H1 (cell line): Measurements from ENCODE around the gene PRPF18. TPM values are rescaled to one million over a fixed set of nuclear protein-coding genes. Genes with fewer than 3 reads are reported as not detected.

ENCODE experiments used
- CTCF ChIA-PET: fragments of 300-600 bp; sonication (Branson Sonifier 250); formaldehyde crosslinking; loops from one replicate; lab custom pipeline; 2021; ENCODE audit not compliant: partially characterized antibody; lab: Charles Lee
- POLR2A ChIA-PET: fragments of 300-600 bp; sonication (Branson Sonifier 250); formaldehyde crosslinking; loops from one replicate; lab custom pipeline; 2021; ENCODE audit warnings: inconsistent platforms; ENCODE audit not compliant: partially characterized antibody; lab: Charles Lee
- DNase-seq, 2 experiments: peaks; one replicate each; pipeline versions ENCODE4 v3.0.0 to v3.0.0-alpha.2; 2010 to 2022; ENCODE audit warnings: low spot score in 2 of 2, low read depth in 1 of 2, mixed read lengths in 1 of 2
- FAIRE-seq: peaks from 2 replicates; lab custom pipeline; 2011; peaks lifted over from hg19 to GRCh38; lab: Jason Lieb, UNC
- H2AFZ ChIP-seq: 2 replicates; pipeline ENCODE4 v1.8.1; 2012; ENCODE audit warnings: low read length, inconsistent platforms
- H2AK5ac ChIP-seq: 2 replicates; pipeline ENCODE4 v1.6.1; 2013; ENCODE audit warnings: low read depth, low read length
- H2BK120ac ChIP-seq: replicated peaks from 2 replicates; pipeline ENCODE3; 2013; ENCODE audit warnings: low read depth, low read length, inconsistent platforms
- H2BK12ac ChIP-seq: 2 replicates; pipeline ENCODE4 v1.6.1; 2013; ENCODE audit warnings: low read depth, low read length
- H2BK15ac ChIP-seq: 2 replicates; pipeline ENCODE4 v1.6.1; 2013; ENCODE audit warnings: low read length
- H2BK20ac ChIP-seq: 2 replicates; pipeline ENCODE4 v1.6.1; 2013; ENCODE audit warnings: low read length
- H2BK5ac ChIP-seq: 2 replicates; pipeline ENCODE4 v1.6.1; 2013; ENCODE audit warnings: low read depth, low read length
- H3K14ac ChIP-seq: 2 replicates; pipeline ENCODE4 v1.6.1; 2013; ENCODE audit warnings: inconsistent platforms; ENCODE audit not compliant: insufficient read length
- H3K18ac ChIP-seq: 2 replicates; pipeline ENCODE4 v1.6.1; 2013; ENCODE audit warnings: low read length; ENCODE audit errors: extremely low read depth
- H3K23ac ChIP-seq: 2 replicates; pipeline ENCODE4 v1.6.1; 2013; ENCODE audit warnings: inconsistent platforms; ENCODE audit not compliant: insufficient read length
- H3K23me2 ChIP-seq: 2 replicates; pipeline ENCODE4 v1.6.1; 2013; ENCODE audit warnings: low read depth, low read length
- H3K27ac ChIP-seq: 2 replicates; pipeline ENCODE4 v1.6.1; 2011; ENCODE audit warnings: low read depth, low read length, inconsistent platforms
- H3K27me3 ChIP-seq, 4 experiments: replicated peaks in 1 of 4; 1 replicate in 1 of 4; 2 replicates in 3 of 4; pipeline versions ENCODE4 v1.6.1 to v1.8.1; 2011 to 2013; ENCODE audit warnings: low read length in 3 of 4, mild to moderate bottlenecking in 3 of 4, inconsistent platforms in 2 of 4, mixed read lengths in 2 of 4, moderate library complexity in 1 of 4; ENCODE audit not compliant: control insufficient read depth in 3 of 4, insufficient read depth in 3 of 4; ENCODE audit errors: extremely low read depth in 1 of 4
- H3K36me3 ChIP-seq, 4 experiments: 2 replicates each; pipeline versions ENCODE4 v1.6.1 to v1.8.1; 2011 to 2013; ENCODE audit warnings: mild to moderate bottlenecking in 4 of 4, low read length in 3 of 4, moderate library complexity in 2 of 4, control low read depth in 1 of 4, inconsistent platforms in 1 of 4; ENCODE audit not compliant: insufficient read depth in 4 of 4, control insufficient read depth in 2 of 4
- H3K4ac ChIP-seq: replicated peaks from 2 replicates; pipeline ENCODE3; 2013; ENCODE audit warnings: low read length, low read depth, mixed read lengths, inconsistent platforms; ENCODE audit not compliant: insufficient read length
- H3K4me1 ChIP-seq, 4 experiments: replicated peaks in 1 of 4; 1 replicate in 1 of 4; 2 replicates in 3 of 4; pipeline versions ENCODE4 v1.6.1 to v1.8.1; 2011 to 2013; ENCODE audit warnings: low read length in 3 of 4, inconsistent platforms in 2 of 4, mixed read lengths in 1 of 4; ENCODE audit not compliant: insufficient read depth in 4 of 4, control insufficient read depth in 3 of 4
- H3K4me2 ChIP-seq, 2 experiments: 2 replicates each; pipeline versions ENCODE4 v1.6.1 to v1.8.1; 2011 to 2013; ENCODE audit warnings: low read depth in 2 of 2, low read length in 2 of 2, control low read depth in 1 of 2, inconsistent platforms in 1 of 2, mild to moderate bottlenecking in 1 of 2; ENCODE audit not compliant: insufficient read depth in 1 of 2
- H3K4me3 ChIP-seq, 4 experiments: fragments of 200-600, 300-600 bp in 1 of 4; sonication (generic), shearing (Covaris generic), sonication (Bioruptor Twin) in 1 of 4; 2 replicates each; pipeline versions ENCODE4 v1.5.1 to v1.8.1; 2011 to 2016; ENCODE audit warnings: low read length in 4 of 4, low read depth in 3 of 4, control low read depth in 2 of 4, inconsistent platforms in 2 of 4, mild to moderate bottlenecking in 2 of 4, mixed read lengths in 1 of 4, moderate library complexity in 1 of 4; ENCODE audit not compliant: insufficient read depth in 2 of 4; ENCODE audit errors: extremely low read depth in 1 of 4
- H3K56ac ChIP-seq: replicated peaks from 2 replicates; pipeline ENCODE3; 2013; ENCODE audit warnings: low read depth, mild to moderate bottlenecking, mixed read lengths, low read length, inconsistent platforms; ENCODE audit not compliant: insufficient read length
- H3K79me1 ChIP-seq: 2 replicates; pipeline ENCODE4 v1.6.1; 2013; ENCODE audit warnings: low read depth, low read length, control low read depth
- H3K79me2 ChIP-seq, 2 experiments: 2 replicates each; pipeline versions ENCODE4 v1.6.1 to v1.8.1; 2012 to 2013; ENCODE audit warnings: low read length in 2 of 2, mild to moderate bottlenecking in 2 of 2, inconsistent platforms in 1 of 2; ENCODE audit not compliant: insufficient read depth in 2 of 2, control insufficient read depth in 1 of 2
- H3K9ac ChIP-seq, 4 experiments: replicated peaks in 1 of 4; 1 replicate in 1 of 4; 2 replicates in 3 of 4; pipeline versions ENCODE4 v1.6.1 to v1.8.1; 2011 to 2013; ENCODE audit warnings: low read depth in 3 of 4, low read length in 3 of 4, control low read depth in 2 of 4, mild to moderate bottlenecking in 2 of 4, moderate library complexity in 2 of 4, inconsistent platforms in 1 of 4; ENCODE audit errors: extremely low read depth in 1 of 4
- H3K9me3 ChIP-seq, 2 experiments: 2 replicates each; pipeline versions ENCODE4 v1.6.1 to v1.8.1; 2012 to 2013; ENCODE audit warnings: mild to moderate bottlenecking in 2 of 2, moderate library complexity in 2 of 2, control low read depth in 1 of 2, inconsistent platforms in 1 of 2, low read depth in 1 of 2, low read length in 1 of 2, mixed read lengths in 1 of 2; ENCODE audit not compliant: insufficient read depth in 2 of 2
- H4K20me1 ChIP-seq, 2 experiments: replicated peaks in 1 of 2; 2 replicates each; pipeline versions ENCODE3 to v1.8.1; 2011 to 2013; ENCODE audit warnings: inconsistent platforms in 2 of 2, low read length in 2 of 2, mild to moderate bottlenecking in 1 of 2; ENCODE audit not compliant: insufficient read depth in 2 of 2, control insufficient read depth in 1 of 2
- H4K5ac ChIP-seq: 2 replicates; pipeline ENCODE4 v1.6.1; 2013; ENCODE audit warnings: low read length, low read depth, mixed read lengths, inconsistent platforms; ENCODE audit not compliant: insufficient read length
- H4K8ac ChIP-seq: 2 replicates; pipeline ENCODE4 v1.8.0; 2013; ENCODE audit warnings: mild to moderate bottlenecking, moderate library complexity, low read length, inconsistent platforms; ENCODE audit not compliant: insufficient read depth; ENCODE audit errors: extremely low read depth
- H4K91ac ChIP-seq: replicated peaks from 2 replicates; pipeline ENCODE3; 2013; ENCODE audit warnings: low read length, mixed read lengths, inconsistent platforms; ENCODE audit not compliant: insufficient read length
- CHD2 ChIP-seq: IDR thresholded peaks from 2 replicates; pipeline ENCODE4 v1.6.1; 2012; ENCODE audit warnings: low read length, improper control_type of control experiment
- CTBP2 ChIP-seq: IDR thresholded peaks from 2 replicates; pipeline ENCODE4 v1.7.0; 2011; ENCODE audit warnings: borderline replicate concordance, mild to moderate bottlenecking, moderate library complexity, mixed read lengths, low read length; ENCODE audit not compliant: insufficient read depth, insufficient read length
- POU5F1 ChIP-seq: IDR thresholded peaks from 2 replicates; pipeline ENCODE4 v1.6.1; 2011; ENCODE audit warnings: low read depth, mild to moderate bottlenecking, low read length, moderate library complexity
- WGBS, 2 experiments: shearing (Covaris generic) in 1 of 2; methylation state at CpG; one replicate each; pipeline versions ENCODE4 v1.1.6 to v1.1.7; 2013 to 2015; ENCODE audit warnings: low lambda C conversion rate in 2 of 2, mixed read lengths in 2 of 2, inconsistent platforms in 1 of 2, low coverage in 1 of 2, missing lambda C conversion rate in 1 of 2; ENCODE audit not compliant: insufficient replicate concordance in 2 of 2, insufficient coverage in 1 of 2, insufficient read length in 1 of 2; ENCODE audit errors: extremely low coverage in 1 of 2, missing lambda C conversion rate in 1 of 2; 5-methylcytosine and 5-hydroxymethylcytosine counted together
- polyA plus RNA-seq, 7 experiments: library from polyadenylated mRNA; depleted of rRNA in 3 of 7; stranded (reverse) in 5 of 7; unstranded in 2 of 7; fragments of >200 nt in 5 of 7; fragments of 200-250 nt in 2 of 7; gene quantifications; 1 replicate in 5 of 7; 2 replicates in 1 of 7; 4 replicates in 1 of 7; pipeline versions ENCODE4 v1.2.1 to v1.2.3, GENCODE V29; 2011 to 2013; ENCODE audit warnings: missing spikeins in 2 of 7, mixed read lengths in 2 of 7
- total RNA-seq: library from RNA; stranded (reverse); fragmentation: NEBNext Ultra II Directional; extraction: Animal tissue kit (Norgen Biotek cat#: 25700); gene quantifications from 2 replicates; pipeline ENCODE4 v1.2.1, GENCODE V29; 2021

The PRPF18 gene
- total and polyA plus RNA-seq, 2 of the 8 experiments (the other 6 are each of a cell fraction or from before 2014, with no cell fraction given) = 3.8 to 12.6 TPM

- H4K5ac ChIP-seq = no peak overlapping the region
- ChIA-PET POLR2A (interaction anchor here (0.6 to 1.8 kb wide), 2 partner anchors 10 to 81 kb away, joined by 3 to 5 read pairs; no protein-coding TSS in a partner anchor), CTCF (interaction anchor here (1.6 kb wide), 1 partner anchor 17 kb away, joined by 4 read pairs; no protein-coding TSS in a partner anchor)
- peak in 1 of 2 experiments; percentile 29 for DNase-seq
- 0 out of 2 replicates have a peak overlapping the region, but pooled peaks have one; percentile 1 for H2BK5ac ChIP-seq
- FAIRE-seq = no peak
- H3K79me1 ChIP-seq = no peaks in the 10 kb centered on the region
- no peak overlapping the region for H3K4me3 ChIP-seq
- no peak overlapping the region for H2AK5ac ChIP-seq
- H2BK15ac ChIP-seq = no peak overlapping the region
- H3K4me2 ChIP-seq = no peak overlapping the region
- H2BK12ac ChIP-seq = no peak overlapping the region
- no peak overlapping the region for H3K18ac ChIP-seq
- no peak overlapping the region for H4K8ac ChIP-seq
- H2BK20ac ChIP-seq = no peak overlapping the region
- H2BK120ac ChIP-seq = no peak overlapping the region
- WGBS, 2 experiments = 81% methylated on average over 7 of the region's 7 CpGs; no CpG with 5 or more reads in 1 of the 2 experiments
- no peak overlapping the region for H3K56ac ChIP-seq
- no peak overlapping the region for H3K9ac ChIP-seq
- no peak overlapping the region for H2AFZ ChIP-seq
- H3K36me3 ChIP-seq = peaks cover 4 to 34% (median 18%) of the 10 kb centered on the region in 4 experiments; a peak in 7 of 8 replicates
- H3K23ac ChIP-seq = no peak overlapping the region
- H4K20me1 ChIP-seq = no peaks in the 10 kb centered on the region
- H3K79me2 ChIP-seq = no peaks in the 10 kb centered on the region
- H3K23me2 ChIP-seq = no peaks in the 10 kb centered on the region
- TF ChIP-seq POU5F1 (no peak), CHD2 (no peak), CTBP2 (no peak)
- no peaks in the 10 kb centered on the region for H3K27me3 ChIP-seq
- H3K4me1 ChIP-seq = no peaks in the 10 kb centered on the region
- no peak overlapping the region for H4K91ac ChIP-seq
- peaks cover 15 to 23% of the 10 kb centered on the region in 2 experiments; a peak in 3 of 4 replicates for H3K9me3 ChIP-seq
- no peak overlapping the region for H3K14ac ChIP-seq
- H3K27ac ChIP-seq = no peak overlapping the region
- no peak overlapping the region for H3K4ac ChIP-seq
Measured at GRCh38 chr10:13643016-13643415, 56.3 kb downstream of the PRPF18 start.
